GM12878 (cell line): ENCODE data around the gene STX8. TPM values are rescaled to one million over a fixed set of nuclear protein-coding genes. Genes with fewer than 3 reads are reported as not detected.

Source experiments
- ATAC-seq: fragments of 200-7000 bp; cut with Tn5 transposase; 3 replicates; pipeline ENCODE4 v1.9.1; 2020; ENCODE audit warnings: mild to moderate bottlenecking, moderate library complexity
- BruUV-seq: library from RNA; stranded (reverse); fragments of 400-500 nt; replicated peaks from 2 replicates; lab custom pipeline; 2021; lab: Mats Ljungman, UMichigan
- CTCF ChIA-PET: fragments of 300-600 bp; sonication (Branson Sonifier 250); formaldehyde crosslinking; extraction: SDS; loops from one replicate; lab custom pipeline; 2021; ENCODE audit warnings: inconsistent platforms; lab: Yijun Ruan, JAX
- POLR2A ChIA-PET: fragments of 350-600 bp; formaldehyde crosslinking; extraction: SDS; loops from one replicate; lab custom pipeline; 2021; ENCODE audit warnings: inconsistent platforms; lab: Charles Lee
- RAD21 ChIA-PET: fragments of 300-600 bp; sonication (Branson Sonifier 250); formaldehyde crosslinking; loops from one replicate; lab custom pipeline; 2023; ENCODE audit warnings: antibody characterized with exemption; ENCODE audit not compliant: unreplicated experiment; lab: Charles Lee
- SMC1A ChIA-PET: fragments of 300-600 bp; sonication (Branson Sonifier 250); formaldehyde crosslinking; loops from one replicate; lab custom pipeline; 2023; ENCODE audit not compliant: unreplicated experiment, uncharacterized antibody; lab: Charles Lee
- DNase-seq: peaks from one replicate; pipeline ENCODE4 v3.0.0-alpha.2; 2011; ENCODE audit warnings: low read depth, low spot score
- FAIRE-seq: peaks from 3 replicates; lab custom pipeline; 2011; peaks lifted over from hg19 to GRCh38; lab: Jason Lieb, UNC
- H2AFZ ChIP-seq: 2 replicates; pipeline ENCODE4 v1.6.0; 2011; ENCODE audit warnings: low read depth, low read length, control low read depth; ENCODE audit not compliant: control insufficient read depth
- H3K27ac ChIP-seq: 2 replicates; pipeline ENCODE4 v1.5.1; 2011; ENCODE audit warnings: control low read depth; ENCODE audit not compliant: control insufficient read depth, insufficient read depth
- H3K27me3 ChIP-seq, 2 experiments: replicated peaks in 1 of 2; 2 replicates each; pipeline versions ENCODE4 v1.6.0 to v1.6.1; 2011; ENCODE audit warnings: low read length in 1 of 2; ENCODE audit not compliant: control insufficient read depth in 2 of 2, insufficient read depth in 2 of 2
- H3K36me3 ChIP-seq, 2 experiments: 2 replicates each; pipeline ENCODE4 v1.5.1; 2011; ENCODE audit warnings: low read length in 1 of 2; ENCODE audit not compliant: control insufficient read depth in 2 of 2, insufficient read depth in 2 of 2
- H3K4me1 ChIP-seq: 2 replicates; pipeline ENCODE4 v1.6.1; 2011; ENCODE audit warnings: mild to moderate bottlenecking, low read length, moderate library complexity, mixed read lengths; ENCODE audit not compliant: control insufficient read depth, insufficient read depth
- H3K4me2 ChIP-seq: 2 replicates; pipeline ENCODE4 v1.6.0; 2011; ENCODE audit warnings: control low read depth; ENCODE audit not compliant: control insufficient read depth, insufficient read depth
- H3K4me3 ChIP-seq: fragments of 200-600 bp; sonication (generic); 2 replicates; pipeline ENCODE4 v1.5.1; 2016
- H3K79me2 ChIP-seq: 2 replicates; pipeline ENCODE4 v1.6.0; 2011; ENCODE audit warnings: low read length; ENCODE audit not compliant: control insufficient read depth, insufficient read depth
- H3K9ac ChIP-seq: 2 replicates; pipeline ENCODE4 v1.8.0; 2011; ENCODE audit warnings: low read length, control low read depth, mixed read lengths; ENCODE audit not compliant: control insufficient read depth, insufficient read depth
- H3K9me3 ChIP-seq: replicated peaks from 3 replicates; pipeline ENCODE4 v1.5.1; 2011; ENCODE audit warnings: mild to moderate bottlenecking, low read length; ENCODE audit not compliant: control insufficient read depth, insufficient read depth
- H4K20me1 ChIP-seq: 2 replicates; pipeline ENCODE4 v1.6.0; 2011; ENCODE audit not compliant: control insufficient read depth, insufficient read depth
- BCLAF1 ChIP-seq: fragments of 450-650 bp; IDR thresholded peaks from 2 replicates; pipeline ENCODE4 v1.6.1; 2017; ENCODE audit warnings: antibody characterized with exemption, mild to moderate bottlenecking, moderate library complexity
- CBX5 ChIP-seq: sonication (generic); IDR thresholded peaks from 2 replicates; pipeline ENCODE4 v1.6.1; 2016; ENCODE audit warnings: low read depth, moderate library complexity, mild to moderate bottlenecking, inconsistent platforms
- CEBPZ ChIP-seq: fragments of 150-350 bp; IDR thresholded peaks from 2 replicates; pipeline ENCODE4 v1.6.1; 2016; ENCODE audit warnings: low read depth, low read length
- CHD4 ChIP-seq: fragments of 200-600 bp; sonication (generic); IDR thresholded peaks from 2 replicates; pipeline ENCODE4 v1.6.1; 2016; ENCODE audit warnings: mild to moderate bottlenecking
- FOXM1 ChIP-seq: IDR thresholded peaks from 2 replicates; pipeline ENCODE4 v1.6.1; 2012; ENCODE audit warnings: low read depth, mild to moderate bottlenecking, inconsistent platforms, low read length, moderate library complexity
- HDGF ChIP-seq: fragments of 450-650 bp; IDR thresholded peaks from 2 replicates; pipeline ENCODE4 v1.6.1; 2016; ENCODE audit warnings: antibody characterized with exemption
- KAT2A ChIP-seq: conservative IDR thresholded peaks from 2 replicates; pipeline ENCODE4 v1.6.1; 2011; ENCODE audit warnings: low read depth, low read length; ENCODE audit not compliant: control insufficient read depth
- PAX8 ChIP-seq: fragments of 450-650 bp; IDR thresholded peaks from 2 replicates; pipeline ENCODE4 v1.6.1; 2017; ENCODE audit warnings: mild to moderate bottlenecking, moderate library complexity
- REST ChIP-seq: IDR thresholded peaks from 2 replicates; pipeline ENCODE4 v1.6.1; 2012; ENCODE audit warnings: mild to moderate bottlenecking, low read depth, low read length
- SRF ChIP-seq, 2 experiments: IDR thresholded peaks; 2 replicates each; pipeline ENCODE4 v1.6.1; 2011; ENCODE audit warnings: low read depth in 2 of 2, low read length in 2 of 2, mild to moderate bottlenecking in 1 of 2, moderate library complexity in 1 of 2
- ZBED1 ChIP-seq: IDR thresholded peaks from 2 replicates; pipeline ENCODE4 v1.6.1; 2016; ENCODE audit warnings: borderline replicate concordance
- ZNF207 ChIP-seq: fragments of 450-650 bp; IDR thresholded peaks from 2 replicates; pipeline ENCODE4 v1.6.1; 2014; ENCODE audit warnings: antibody characterized with exemption, mild to moderate bottlenecking, borderline replicate concordance
- ZNF622 ChIP-seq: fragments of 450-650 bp; IDR thresholded peaks from 2 replicates; pipeline ENCODE4 v1.6.1; 2017; ENCODE audit warnings: mild to moderate bottlenecking, inconsistent platforms
- ZZZ3 ChIP-seq: IDR thresholded peaks from 2 replicates; pipeline ENCODE4 v1.6.1; 2011; ENCODE audit warnings: low read depth; ENCODE audit not compliant: control insufficient read depth, insufficient read length
- WGBS: methylation state at CpG from one replicate; pipeline ENCODE4 v1.1.6; 2016; ENCODE audit warnings: low lambda C conversion rate; ENCODE audit not compliant: insufficient replicate concordance, insufficient coverage; ENCODE audit errors: missing lambda C conversion rate; 5-methylcytosine and 5-hydroxymethylcytosine counted together
- in situ Hi-C: fragments of 300-500 bp; cut with MboI; formaldehyde crosslinking; loops from 9 replicates; pipeline ENCODE4 v1.14.3; 2018; ENCODE audit warnings: mixed read lengths
- intact Hi-C: fragments of 100-400 bp; cut with micrococcal nuclease; formaldehyde crosslinking; loops from one replicate; pipeline ENCODE4 v1.14.2; 2022; ENCODE audit not compliant: unreplicated experiment
- polyA plus RNA-seq, 11 experiments: library from polyadenylated mRNA; depleted of rRNA in 4 of 11; unstranded in 6 of 11; stranded (reverse) in 5 of 11; fragments of >200 nt; fragmentation: Nextera tagmentation in 4 of 11; fragmentation: Illumina TruSeq in 1 of 11; extraction: Ambion mirVana in 4 of 11; extraction: Trizol in 1 of 11; gene quantifications; 1 replicate in 1 of 11; 2 replicates in 10 of 11; pipeline versions ENCODE4 v1.2.1 to v1.2.3, GENCODE V29; 2011 to 2016; ENCODE audit warnings: inconsistent platforms in 2 of 11, missing spikeins in 2 of 11, low read depth in 1 of 11
- total RNA-seq, 4 experiments: library from RNA; depleted of rRNA in 3 of 4; stranded (reverse); fragments of >200 nt in 3 of 4; fragmentation: Illumina TruSeq in 1 of 4; extraction: Trizol in 1 of 4; gene quantifications; 2 replicates each; pipeline versions ENCODE4 v1.2.1 to v1.2.3, GENCODE V29; 2013 to 2021

Gene STX8
- total and polyA plus RNA-seq, 10 of the 15 experiments (the other 5 are each of a cell fraction or from before 2014, with no cell fraction given) = 47.9 to 151 (median 72.9) TPM

- Histone ChIP-seq H3K4me3 (no peak overlapping the region), H3K9me3 (no peaks in the 10 kb centered on the region), H4K20me1 (no peaks in the 10 kb centered on the region), H3K9ac (no peak overlapping the region), H3K4me1 (peaks cover 5% of the 10 kb centered on the region), H3K36me3 (no peaks in the 10 kb centered on the region), H3K4me2 (no peak overlapping the region), H3K27ac (no peak overlapping the region), H2AFZ (no peak overlapping the region), H3K79me2 (no peaks in the 10 kb centered on the region), H3K27me3 (no peaks in the 10 kb centered on the region)
- ATAC-seq (no peak), DNase-seq (no peak), FAIRE-seq (no peak)
- no TSS peak for BruUV-seq
- CTCF ChIA-PET = interaction anchor here (0.7 kb wide), 1 partner anchor 14 kb away, joined by 3 read pairs; no protein-coding TSS in a partner anchor
- RAD21 ChIA-PET = no interaction called here
- SMC1A ChIA-PET = interaction anchor here (0.6 to 0.9 kb wide), 3 partner anchors 8 to 268 kb away, joined by 3 read pairs; no protein-coding TSS in a partner anchor
- in situ Hi-C loops (no loop called here), intact Hi-C loops (no loop called here)
- TF ChIP-seq HDGF (no peak), CHD4 (no peak), ZNF622 (no peak), KAT2A (no peak), PAX8 (no peak), REST (no peak), ZNF207 (no peak), SRF (IDR thresholded peaks at IDR 0.05; ENCODE audit: low read depth in 2 of 2, low read length in 2 of 2) (no peak), FOXM1 (no peak), ZBED1 (no peak), CEBPZ (no peak), CBX5 (no peak), BCLAF1 (no peak), ZZZ3 (no peak)
- POLR2A ChIA-PET = no interaction called here
- WGBS = 83% methylated on average over 7 of the region's 7 CpGs
These were observed 214.2 kb downstream of the STX8 start for GRCh38 chr17:9361188-9361955.
